Amygdala (tissue), 56 donors: ENCODE results near the gene MUTYH.
"Not testable (repeated sequence)": the region's sequence is repeated elsewhere in the genome, so short reads cannot be mapped to it uniquely, and the experiment has no call there.

Source experiments
- DNase-seq, 56 donors: peaks; one replicate each; lab custom pipeline; 2025; lab: John Stamatoyannopoulos, UW

The MUTYH gene

DNA sequence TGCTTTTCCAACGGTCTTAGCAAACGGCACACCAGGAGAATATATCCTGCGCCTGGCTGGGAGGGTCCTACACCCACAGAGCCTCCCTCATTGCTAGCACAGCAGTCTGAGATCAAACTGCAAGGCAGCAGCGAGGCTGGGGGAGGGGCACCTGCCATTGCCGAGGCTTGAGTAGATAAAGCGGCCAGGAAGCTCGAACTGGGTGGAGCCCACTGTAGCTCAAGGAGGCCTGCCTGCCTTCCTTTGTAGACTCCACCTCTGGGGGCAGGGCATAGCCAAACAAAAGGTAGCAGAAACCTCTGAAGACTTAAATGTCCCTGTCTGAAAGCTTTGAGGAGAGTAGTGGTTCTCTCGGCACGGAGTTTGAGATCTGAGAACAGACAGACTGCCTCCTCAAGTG lies 55.4 kb downstream of the MUTYH start:
- DNase-seq = not testable (repeated sequence)

DNA sequence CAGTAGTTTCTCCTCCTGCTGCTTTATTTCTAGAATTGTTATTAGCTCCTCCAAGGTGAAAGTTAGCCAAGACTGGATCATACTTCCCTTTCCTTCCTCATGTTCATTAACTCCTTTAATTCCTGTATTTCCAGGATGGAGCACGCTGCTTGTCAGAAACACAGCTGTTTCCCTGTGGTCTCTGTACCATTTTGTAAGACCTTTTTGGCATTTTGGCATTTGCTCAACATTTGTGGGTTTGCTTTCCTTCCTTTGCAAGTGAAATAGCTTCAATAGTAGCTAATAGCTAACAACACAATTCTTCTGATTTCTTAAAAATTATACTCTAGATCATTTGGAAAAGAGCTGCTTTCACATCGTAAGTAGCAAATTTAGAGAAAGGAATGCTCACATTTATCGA lies 57.9 kb downstream of the MUTYH start:
- DNase-seq = no peak
